ENCODE measurements around the gene BET1.

- TF ChIP-seq CTCF (IDR thresholded peaks at IDR 0.05): no peak
- TF ChIP-seq POLR2A (IDR thresholded peaks at IDR 0.05): no peak
Measured at GRCh38 chr7:93948873-93949272, 55.3 kb downstream of the BET1 start.
